Fibroblast of the aortic adventitia (primary cell): ENCODE results near the gene CATSPER4. TPM values are rescaled to one million over a fixed set of nuclear protein-coding genes. Genes with fewer than 3 reads are reported as not detected.

Experiments
- DNase-seq: peaks from one replicate; pipeline ENCODE4 v3.0.0-alpha.2; 2010; ENCODE audit warnings: low read depth
- H3K4me3 ChIP-seq: 2 replicates; pipeline ENCODE4 v1.5.1; 2011; ENCODE audit warnings: low read depth, mild to moderate bottlenecking, control low read depth, low read length, moderate library complexity
- CTCF ChIP-seq: IDR thresholded peaks from 2 replicates; pipeline ENCODE4 v1.5.1; 2011; ENCODE audit warnings: mild to moderate bottlenecking, low read length, control low read depth, inconsistent platforms; ENCODE audit not compliant: insufficient read depth
- total RNA-seq: library from RNA; depleted of rRNA; stranded (reverse); fragments of >200 nt; gene quantifications from 2 replicates; pipeline ENCODE4 v1.2.3, GENCODE V29; 2012; ENCODE audit warnings: low replicate concordance

The CATSPER4 gene
- total RNA-seq, result not detected in 2 replicates

DNA sequence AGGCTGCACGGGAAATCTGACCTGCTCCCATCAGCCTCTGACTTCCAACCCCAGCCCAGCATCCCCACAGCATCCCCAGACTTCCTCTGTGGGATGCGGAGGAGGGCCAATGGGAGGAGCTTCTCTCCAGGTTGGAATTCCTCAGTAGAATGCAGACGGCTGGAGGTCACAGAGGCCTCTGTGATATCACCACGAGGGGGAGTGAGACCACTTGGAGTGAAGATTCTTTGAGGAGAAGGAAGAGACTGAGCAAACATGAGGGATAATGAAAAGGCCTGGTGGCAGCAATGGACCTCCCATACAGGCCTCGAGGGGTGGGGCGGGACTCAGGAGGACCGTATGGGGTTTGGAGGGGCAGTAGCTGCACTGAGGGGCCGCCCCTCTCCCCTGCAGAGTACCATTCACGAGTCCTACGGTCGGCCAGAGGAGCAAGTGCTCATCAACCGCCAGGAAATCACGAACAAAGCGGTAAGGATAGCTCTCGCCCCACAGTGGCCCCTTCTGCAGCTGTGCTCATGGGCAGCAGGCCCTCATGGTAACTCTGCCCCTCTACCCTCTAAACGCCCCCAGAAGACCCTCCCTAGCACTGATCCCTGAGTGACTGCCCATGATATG lies at the start of gene CATSPER4:
Gene CATSPER4, plus strand, starts transcription at position 230 of the 615 bp plus-strand sequence. Its CDS starts 26 bp downstream, at position 256.
- peak; percentile 25 for TF ChIP-seq CTCF
- no peak within 1 kb of the TSS for H3K4me3 ChIP-seq
- no peak for DNase-seq

DNA sequence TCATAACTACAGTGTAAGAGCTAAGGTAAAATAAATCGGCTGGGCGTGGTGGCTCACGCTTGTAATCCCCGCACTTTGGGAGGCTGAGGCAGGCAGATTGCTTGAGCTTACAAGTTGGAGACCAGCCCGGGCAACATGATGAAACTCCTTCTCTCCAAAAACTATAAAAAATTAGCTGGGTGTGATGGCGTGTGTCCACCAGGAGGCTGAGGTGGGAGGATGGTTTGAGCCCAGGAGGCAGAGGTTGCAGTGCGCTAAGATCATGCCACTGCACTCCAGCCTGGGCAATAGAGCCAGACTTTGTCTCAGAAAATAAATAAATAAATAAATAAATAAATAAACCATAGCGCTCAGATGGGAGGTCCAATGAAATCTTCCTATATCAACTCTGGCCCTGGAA lies 48.2 kb upstream of the CATSPER4 start:
- no peak for DNase-seq
- TF ChIP-seq CTCF, result peak; percentile 21

GRCh38 chr1:26145041-26145959 lies 45.1 kb upstream of the CATSPER4 start:
- peak; percentile 77 for TF ChIP-seq CTCF
- no peak overlapping the region for H3K4me3 ChIP-seq
- peak; percentile 89 for DNase-seq

More for the DNA sequence above, 48.2 kb upstream of the CATSPER4 start:
- no peak overlapping the region for H3K4me3 ChIP-seq

DNA sequence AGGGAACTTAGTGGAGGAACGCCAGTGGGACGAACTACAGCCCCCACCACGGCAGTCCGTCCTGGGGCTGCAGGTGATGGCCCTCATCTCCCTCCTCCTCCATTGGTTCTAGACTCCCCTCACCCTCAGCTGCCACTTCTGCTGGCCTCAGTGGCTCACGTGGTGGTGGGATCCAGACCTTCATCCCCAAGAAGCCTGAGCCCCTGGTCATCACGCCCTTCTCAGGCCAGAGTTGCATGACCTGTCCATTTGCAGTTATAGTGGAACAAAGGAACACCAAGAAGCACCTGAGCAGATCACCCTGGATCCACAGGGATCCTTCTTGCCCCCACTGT lies 44.5 kb upstream of the CATSPER4 start:
- no peak for TF ChIP-seq CTCF

GRCh38 chr1:26148887-26149286 lies 41.5 kb upstream of the CATSPER4 start:
- no peak overlapping the region for H3K4me3 ChIP-seq

More for the DNA sequence above, 44.5 kb upstream of the CATSPER4 start:
- no peak for DNase-seq
- H3K4me3 ChIP-seq, result no peak overlapping the region

GRCh38 chr1:26153966-26154532 lies 36.4 kb upstream of the CATSPER4 start:
- no peak for DNase-seq
- TF ChIP-seq CTCF, result no peak
- no peak overlapping the region for H3K4me3 ChIP-seq

More at GRCh38 chr1:26148887-26149286, 41.5 kb upstream of the CATSPER4 start:
- TF ChIP-seq CTCF, result no peak
- DNase-seq, result no peak
